Type B pancreatic cell (in vitro differentiated cells): ENCODE data around the gene SKOR1. TPM values are rescaled to one million over a fixed set of nuclear protein-coding genes. Genes with fewer than 3 reads are reported as not detected.

ENCODE experiments used
- DNase-seq: peaks from one replicate; pipeline ENCODE4 v3.0.0; 2021; ENCODE audit warnings: mixed read lengths; ENCODE audit not compliant: unreplicated experiment; ENCODE audit errors: extremely low spot score
- H3K27ac Mint-ChIP-seq: 2 replicates; pipeline ENCODE4 v1.8.0; 2021; ENCODE audit warnings: mild to moderate bottlenecking, mixed read lengths
- H3K27me3 Mint-ChIP-seq: 2 replicates; pipeline ENCODE4 v1.8.0; 2021; ENCODE audit warnings: mixed read lengths
- H3K36me3 Mint-ChIP-seq: 2 replicates; pipeline ENCODE4 v1.8.0; 2021; ENCODE audit warnings: mixed read lengths
- H3K4me1 Mint-ChIP-seq: one replicate; pipeline ENCODE4 v1.8.0; 2021; ENCODE audit warnings: mixed read lengths; ENCODE audit not compliant: unreplicated experiment
- H3K4me3 Mint-ChIP-seq: 2 replicates; pipeline ENCODE4 v1.8.0; 2021; ENCODE audit warnings: mild to moderate bottlenecking, mixed read lengths
- H3K9me3 Mint-ChIP-seq: 2 replicates; pipeline ENCODE4 v1.8.0; 2021; ENCODE audit warnings: mixed read lengths
- total RNA-seq: library from RNA; stranded (reverse); gene quantifications from 2 replicates; pipeline ENCODE4 v1.2.1, GENCODE V29; 2021; ENCODE audit warnings: low replicate concordance
- TF ChIP-seq, protein P1 (sequence below): fragments of 200-600 bp; sonication (generic); conservative IDR thresholded peaks from 2 replicates; pipeline ENCODE4 v1.5.0; 2021; ENCODE audit warnings: antibody characterized with exemption, mild to moderate bottlenecking

Gene SKOR1
- total RNA-seq, 1 donor from 2014 or later = 0.65 TPM

DNA sequence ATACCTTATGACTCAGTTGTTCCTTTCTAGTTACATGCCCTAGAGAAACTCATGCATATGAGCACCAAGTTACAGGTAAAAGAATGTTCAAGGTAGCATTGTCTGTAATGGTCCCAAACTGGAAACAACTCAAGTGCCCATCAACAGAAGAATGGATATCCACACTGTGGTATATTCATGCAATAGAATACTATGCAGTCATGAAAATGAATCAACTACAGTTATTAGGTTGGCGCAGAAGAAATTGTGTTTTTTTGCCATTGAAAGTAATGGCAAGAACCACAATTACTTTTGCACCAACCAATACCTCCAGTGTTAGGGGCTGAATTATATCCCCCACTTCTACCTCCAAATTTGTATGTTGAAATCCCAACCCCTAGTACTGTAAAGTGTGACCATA lies 24.2 kb downstream of the SKOR1 start:
- DNase-seq = no peak
- no peaks in the 10 kb centered on the region for H3K27me3 Mint-ChIP-seq
- TF ChIP-seq, protein P1, sequence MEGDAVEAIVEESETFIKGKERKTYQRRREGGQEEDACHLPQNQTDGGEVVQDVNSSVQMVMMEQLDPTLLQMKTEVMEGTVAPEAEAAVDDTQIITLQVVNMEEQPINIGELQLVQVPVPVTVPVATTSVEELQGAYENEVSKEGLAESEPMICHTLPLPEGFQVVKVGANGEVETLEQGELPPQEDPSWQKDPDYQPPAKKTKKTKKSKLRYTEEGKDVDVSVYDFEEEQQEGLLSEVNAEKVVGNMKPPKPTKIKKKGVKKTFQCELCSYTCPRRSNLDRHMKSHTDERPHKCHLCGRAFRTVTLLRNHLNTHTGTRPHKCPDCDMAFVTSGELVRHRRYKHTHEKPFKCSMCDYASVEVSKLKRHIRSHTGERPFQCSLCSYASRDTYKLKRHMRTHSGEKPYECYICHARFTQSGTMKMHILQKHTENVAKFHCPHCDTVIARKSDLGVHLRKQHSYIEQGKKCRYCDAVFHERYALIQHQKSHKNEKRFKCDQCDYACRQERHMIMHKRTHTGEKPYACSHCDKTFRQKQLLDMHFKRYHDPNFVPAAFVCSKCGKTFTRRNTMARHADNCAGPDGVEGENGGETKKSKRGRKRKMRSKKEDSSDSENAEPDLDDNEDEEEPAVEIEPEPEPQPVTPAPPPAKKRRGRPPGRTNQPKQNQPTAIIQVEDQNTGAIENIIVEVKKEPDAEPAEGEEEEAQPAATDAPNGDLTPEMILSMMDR = no peak
- peaks cover 3% of the 10 kb centered on the region for H3K36me3 Mint-ChIP-seq
- H3K4me3 Mint-ChIP-seq = no peak overlapping the region
- peaks cover 16% of the 10 kb centered on the region for H3K4me1 Mint-ChIP-seq
- no peak overlapping the region for H3K27ac Mint-ChIP-seq
- H3K9me3 Mint-ChIP-seq = no peaks in the 10 kb centered on the region

DNA sequence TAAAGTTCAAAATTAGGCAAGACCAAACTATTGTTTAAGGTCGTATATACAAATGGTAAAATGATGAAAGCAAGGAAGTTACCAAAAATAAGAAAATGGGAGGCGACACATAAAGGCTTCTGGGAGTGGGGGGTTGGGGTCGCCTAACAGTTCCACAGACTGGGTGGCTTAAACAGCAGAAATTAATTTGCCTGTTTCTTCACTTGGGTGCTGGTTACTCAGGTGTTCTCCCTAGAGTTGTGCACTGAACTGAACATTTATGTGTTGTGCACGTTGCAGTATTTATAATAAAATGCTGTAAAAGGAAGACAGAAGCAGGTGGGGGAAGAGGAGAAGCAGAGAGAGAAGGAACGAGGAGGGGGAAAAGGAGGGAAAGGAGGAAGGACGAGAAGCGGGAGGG lies 25.0 kb downstream of the SKOR1 start:
- TF ChIP-seq, protein P1 = no peak
- Mint-ChIP-seq H3K4me3 (no peak overlapping the region), H3K27ac (no peak overlapping the region), H3K36me3 (peaks cover 3% of the 10 kb centered on the region), H3K4me1 (peaks cover 8% of the 10 kb centered on the region), H3K27me3 (no peaks in the 10 kb centered on the region), H3K9me3 (no peaks in the 10 kb centered on the region)
- no peak for DNase-seq

DNA sequence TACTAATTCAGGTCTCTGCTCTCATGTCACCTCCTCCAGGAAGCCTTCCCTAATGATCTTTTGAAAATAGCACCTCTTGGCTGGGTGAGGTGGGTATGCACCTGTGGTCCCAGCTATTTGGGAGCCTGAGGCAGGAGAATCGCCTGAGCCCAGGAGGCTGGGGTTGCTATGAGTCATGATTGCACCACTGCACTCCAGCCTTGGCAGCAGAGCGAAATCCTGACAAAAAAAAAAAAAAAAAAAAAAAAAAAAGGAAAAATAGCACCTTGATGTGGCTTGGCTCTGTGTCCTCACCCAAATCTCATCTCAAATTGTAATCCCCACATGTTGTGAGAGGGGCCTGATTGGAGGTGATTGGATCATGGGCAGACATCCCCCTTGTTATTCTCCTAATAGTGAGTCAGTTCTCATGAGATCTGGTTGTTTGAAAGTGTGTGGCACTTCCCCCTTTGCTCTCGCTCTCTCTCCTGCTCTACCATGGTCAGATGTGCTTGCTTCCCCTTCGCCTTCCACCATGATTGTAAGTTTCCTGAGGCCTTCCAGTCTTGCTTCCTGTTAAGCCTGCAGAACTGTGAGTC lies 25.8 kb downstream of the SKOR1 start:
- H3K27ac Mint-ChIP-seq = no peak overlapping the region
- peaks cover 12% of the 10 kb centered on the region for H3K4me1 Mint-ChIP-seq
- TF ChIP-seq, protein P1 = no peak
- H3K27me3 Mint-ChIP-seq = no peaks in the 10 kb centered on the region
- H3K4me3 Mint-ChIP-seq = no peak overlapping the region
- no peaks in the 10 kb centered on the region for H3K9me3 Mint-ChIP-seq
- H3K36me3 Mint-ChIP-seq = peaks cover 3% of the 10 kb centered on the region
- no peak for DNase-seq

DNA sequence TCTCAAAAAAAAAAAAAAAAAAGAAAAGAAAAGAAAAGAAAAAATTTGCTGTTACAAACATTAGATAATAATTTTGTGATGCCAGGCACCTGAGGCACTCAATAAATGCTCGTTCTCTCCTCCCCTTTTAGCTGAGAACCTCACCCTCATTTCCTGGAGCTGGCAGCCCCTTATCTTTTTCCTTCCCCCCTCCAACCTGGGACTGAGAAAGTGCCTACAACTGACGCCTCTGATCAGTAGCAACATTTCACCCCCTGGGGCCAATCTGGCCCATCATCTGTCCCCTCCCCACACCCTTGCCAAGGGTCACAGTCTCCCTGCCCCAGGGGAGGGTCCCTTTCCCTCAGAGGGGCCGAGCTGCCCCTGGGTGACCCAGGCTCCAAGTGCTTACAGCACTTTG lies 27.1 kb downstream of the SKOR1 start:
- DNase-seq = no peak
- TF ChIP-seq, protein P1 = no peak
- Mint-ChIP-seq H3K36me3 (peaks cover 3% of the 10 kb centered on the region), H3K9me3 (no peaks in the 10 kb centered on the region), H3K27ac (no peak overlapping the region), H3K27me3 (no peaks in the 10 kb centered on the region), H3K4me1 (peaks cover 10% of the 10 kb centered on the region), H3K4me3 (no peak overlapping the region)

DNA sequence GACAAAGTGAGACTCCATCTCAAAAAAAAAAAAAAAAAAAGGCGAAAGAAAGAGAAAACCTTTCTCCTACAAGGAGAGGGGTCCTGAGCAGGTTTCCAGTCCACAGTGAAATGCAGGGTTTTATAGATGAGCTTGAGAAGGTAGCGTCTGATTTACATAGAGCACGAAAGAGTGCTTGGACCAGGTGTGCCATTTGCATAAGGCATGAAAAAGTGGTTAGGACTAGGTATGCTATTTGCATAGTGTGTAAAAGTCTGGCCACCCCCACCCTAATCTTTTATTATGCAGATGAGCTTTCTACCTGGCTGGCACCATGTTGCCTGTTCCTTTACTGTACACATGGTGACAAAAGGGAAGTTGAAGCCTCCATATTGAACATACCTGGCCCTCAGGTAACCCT lies 28.1 kb downstream of the SKOR1 start:
- H3K4me1 Mint-ChIP-seq = peaks cover 13% of the 10 kb centered on the region

More for the DNA sequence above, 28.1 kb downstream of the SKOR1 start:
- H3K4me3 Mint-ChIP-seq = no peak overlapping the region
- no peak for DNase-seq
- H3K9me3 Mint-ChIP-seq = no peaks in the 10 kb centered on the region
- H3K27ac Mint-ChIP-seq = no peak overlapping the region
- no peaks in the 10 kb centered on the region for H3K27me3 Mint-ChIP-seq
- TF ChIP-seq, protein P1 = no peak
- peaks cover 3% of the 10 kb centered on the region for H3K36me3 Mint-ChIP-seq
